Natural killer cell (primary cell): Measurements from ENCODE around the gene LDB2. TPM values are rescaled to one million over a fixed set of nuclear protein-coding genes. Genes with fewer than 3 reads are reported as not detected.

ENCODE experiments used
- ATAC-seq, 3 donors: fragments of 150-1000 bp in 2 of 3; fragments of 200-7000 bp in 1 of 3; cut with Tn5 transposase; 1 replicate in 1 of 3; 2 replicates in 2 of 3; pipeline ENCODE4 v1.10.0; 2021; ENCODE audit warnings: mild to moderate bottlenecking in 2 of 3, moderate library complexity in 2 of 3
- DNase-seq, 2 donors: peaks; one replicate each; pipeline versions ENCODE4 v3.0.0 to v3.0.0-alpha.2; 2013 to 2021; ENCODE audit warnings: mixed read lengths in 1 of 2
- H3K27ac ChIP-seq: one replicate; pipeline ENCODE4 v1.5.1; 2013; ENCODE audit warnings: mild to moderate bottlenecking, low read length
- H3K27me3 ChIP-seq: one replicate; pipeline ENCODE4 v1.6.1; 2013; ENCODE audit warnings: low read length; ENCODE audit not compliant: control insufficient read depth, insufficient read depth
- H3K36me3 ChIP-seq: one replicate; pipeline ENCODE4 v1.6.1; 2013; ENCODE audit warnings: low read length; ENCODE audit not compliant: control insufficient read depth, insufficient read depth
- H3K4me1 ChIP-seq: one replicate; pipeline ENCODE4 v1.6.1; 2013; ENCODE audit warnings: low read length; ENCODE audit not compliant: control insufficient read depth, insufficient read depth
- H3K4me3 ChIP-seq: one replicate; pipeline ENCODE4 v1.5.1; 2013; ENCODE audit warnings: low read length
- H3K9me3 ChIP-seq: one replicate; pipeline ENCODE4 v1.6.1; 2013; ENCODE audit warnings: low read length; ENCODE audit not compliant: control insufficient read depth, insufficient read depth
- H3K27ac Mint-ChIP-seq, 2 donors: one replicate each; pipeline ENCODE4 v1.8.0; 2022; ENCODE audit warnings: mild to moderate bottlenecking in 2 of 2, mixed read lengths in 2 of 2, moderate library complexity in 1 of 2
- H3K27me3 Mint-ChIP-seq, 2 donors: one replicate each; pipeline ENCODE4 v1.8.0; 2022; ENCODE audit warnings: low read depth in 2 of 2, mixed read lengths in 2 of 2
- H3K36me3 Mint-ChIP-seq: one replicate; pipeline ENCODE4 v1.8.0; 2022; ENCODE audit warnings: mixed read lengths
- H3K4me1 Mint-ChIP-seq, 2 donors: one replicate each; pipeline ENCODE4 v1.8.0; 2022; ENCODE audit warnings: mixed read lengths in 2 of 2
- H3K4me3 Mint-ChIP-seq: one replicate; pipeline ENCODE4 v1.8.0; 2022; ENCODE audit warnings: mild to moderate bottlenecking, moderate library complexity, mixed read lengths
- H3K9me3 Mint-ChIP-seq, 2 donors: one replicate each; pipeline ENCODE4 v1.8.0; 2022; ENCODE audit warnings: mixed read lengths in 2 of 2
- WGBS: methylation state at CpG from one replicate; pipeline ENCODE4 v1.1.7; 2013; ENCODE audit warnings: missing lambda C conversion rate; ENCODE audit not compliant: insufficient coverage; 5-methylcytosine and 5-hydroxymethylcytosine counted together
- intact Hi-C: fragments of 100-400 bp; cut with micrococcal nuclease; formaldehyde crosslinking; loops from one replicate; pipeline ENCODE4 v1.14.2; 2022
- total RNA-seq, 4 donors: library from RNA; stranded (reverse); fragments of 120-200 nt in 1 of 4; gene quantifications; one replicate each; pipeline versions ENCODE4 v1.2.3 to v1.2.4, GENCODE V29; 2013 to 2022
- TF ChIP-seq, protein P1 (sequence below): fragments of 200-600 bp; IDR thresholded peaks from one replicate; pipeline ENCODE4 v1.8.0; 2022; ENCODE audit warnings: antibody characterized with exemption

Gene LDB2
- total RNA-seq, 3 donors from 2014 or later (not counting 1 experiment from before 2014, with no cell fraction given): 8.2 to 14.2 (median 13.6) TPM

- WGBS: 94% methylated on average over 1 of the region's 1 CpG
- DNase-seq (no peak), ATAC-seq (no peak)
- H3K4me1 Mint-ChIP-seq: no peaks in the 10 kb centered on the region
- no peak overlapping the region for H3K4me3 Mint-ChIP-seq
- H3K27ac ChIP-seq: no peak overlapping the region
- no peaks in the 10 kb centered on the region for H3K4me1 ChIP-seq
- H3K36me3 Mint-ChIP-seq: no peaks in the 10 kb centered on the region
- no peaks in the 10 kb centered on the region for H3K9me3 ChIP-seq
- H3K27ac Mint-ChIP-seq: no peak overlapping the region
- H3K27me3 Mint-ChIP-seq: no peaks in the 10 kb centered on the region
- H3K4me3 ChIP-seq: no peak overlapping the region
- intact Hi-C loops: no loop called here
- no peaks in the 10 kb centered on the region for H3K36me3 ChIP-seq
- no peaks in the 10 kb centered on the region for H3K27me3 ChIP-seq
- no peaks in the 10 kb centered on the region for H3K9me3 Mint-ChIP-seq
- TF ChIP-seq, protein P1, sequence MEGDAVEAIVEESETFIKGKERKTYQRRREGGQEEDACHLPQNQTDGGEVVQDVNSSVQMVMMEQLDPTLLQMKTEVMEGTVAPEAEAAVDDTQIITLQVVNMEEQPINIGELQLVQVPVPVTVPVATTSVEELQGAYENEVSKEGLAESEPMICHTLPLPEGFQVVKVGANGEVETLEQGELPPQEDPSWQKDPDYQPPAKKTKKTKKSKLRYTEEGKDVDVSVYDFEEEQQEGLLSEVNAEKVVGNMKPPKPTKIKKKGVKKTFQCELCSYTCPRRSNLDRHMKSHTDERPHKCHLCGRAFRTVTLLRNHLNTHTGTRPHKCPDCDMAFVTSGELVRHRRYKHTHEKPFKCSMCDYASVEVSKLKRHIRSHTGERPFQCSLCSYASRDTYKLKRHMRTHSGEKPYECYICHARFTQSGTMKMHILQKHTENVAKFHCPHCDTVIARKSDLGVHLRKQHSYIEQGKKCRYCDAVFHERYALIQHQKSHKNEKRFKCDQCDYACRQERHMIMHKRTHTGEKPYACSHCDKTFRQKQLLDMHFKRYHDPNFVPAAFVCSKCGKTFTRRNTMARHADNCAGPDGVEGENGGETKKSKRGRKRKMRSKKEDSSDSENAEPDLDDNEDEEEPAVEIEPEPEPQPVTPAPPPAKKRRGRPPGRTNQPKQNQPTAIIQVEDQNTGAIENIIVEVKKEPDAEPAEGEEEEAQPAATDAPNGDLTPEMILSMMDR: no peak
Observed at GRCh38 chr4:16466581-16466980, 431.9 kb downstream of the LDB2 start.

GRCh38 chr4:16464651-16465050, 433.8 kb downstream of the LDB2 start:
- H3K27ac ChIP-seq: no peak overlapping the region
- 92% methylated on average over 2 of the region's 2 CpGs for WGBS

DNA sequence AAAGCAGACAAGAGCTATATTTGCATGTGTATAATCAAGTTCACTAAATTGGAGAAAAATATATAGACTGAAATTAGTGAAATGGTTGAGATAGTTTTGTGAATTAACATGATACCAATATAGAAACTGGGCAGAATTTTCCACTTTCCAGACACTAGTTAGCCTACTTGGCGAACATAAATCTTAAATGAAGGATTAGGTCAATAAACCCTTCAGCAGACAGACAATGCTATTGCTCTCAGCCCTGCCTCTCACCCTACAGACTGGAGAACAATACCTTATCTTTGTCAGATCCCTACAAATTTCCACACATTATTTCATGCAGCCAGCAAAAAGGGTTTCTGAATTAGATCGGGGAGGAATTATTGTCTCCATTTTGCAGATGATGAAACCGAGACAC, 435.8 kb downstream of the LDB2 start:
- Mint-ChIP-seq H3K27ac (no peak overlapping the region), H3K36me3 (no peaks in the 10 kb centered on the region), H3K27me3 (peaks cover 7 to 8% of the 10 kb centered on the region in 2 donors), H3K4me3 (no peak overlapping the region), H3K9me3 (no peaks in the 10 kb centered on the region), H3K4me1 (no peaks in the 10 kb centered on the region)
- Histone ChIP-seq H3K4me3 (no peak overlapping the region), H3K4me1 (no peaks in the 10 kb centered on the region), H3K27me3 (no peaks in the 10 kb centered on the region), H3K9me3 (no peaks in the 10 kb centered on the region), H3K27ac (no peak overlapping the region), H3K36me3 (no peaks in the 10 kb centered on the region)
- no peak for DNase-seq
- 82% methylated on average over 3 of the region's 3 CpGs for WGBS
- intact Hi-C loops: no loop called here
- TF ChIP-seq, protein P1: no peak
- ATAC-seq: no peak

More at GRCh38 chr4:16464651-16465050, 433.8 kb downstream of the LDB2 start:
- ATAC-seq (no peak), DNase-seq (no peak)
- H3K9me3 Mint-ChIP-seq: no peaks in the 10 kb centered on the region
- no peak overlapping the region for H3K27ac Mint-ChIP-seq
- no peaks in the 10 kb centered on the region for H3K4me1 ChIP-seq
- H3K36me3 ChIP-seq: no peaks in the 10 kb centered on the region
- H3K9me3 ChIP-seq: no peaks in the 10 kb centered on the region
- no peaks in the 10 kb centered on the region for H3K36me3 Mint-ChIP-seq
- H3K4me1 Mint-ChIP-seq: no peaks in the 10 kb centered on the region
- no peak overlapping the region for H3K4me3 Mint-ChIP-seq
- TF ChIP-seq, protein P1: no peak
- H3K27me3 ChIP-seq: no peaks in the 10 kb centered on the region
- H3K4me3 ChIP-seq: no peak overlapping the region
- H3K27me3 Mint-ChIP-seq: peaks cover 0 to 3% of the 10 kb centered on the region in 2 donors
- intact Hi-C loops: no loop called here

DNA sequence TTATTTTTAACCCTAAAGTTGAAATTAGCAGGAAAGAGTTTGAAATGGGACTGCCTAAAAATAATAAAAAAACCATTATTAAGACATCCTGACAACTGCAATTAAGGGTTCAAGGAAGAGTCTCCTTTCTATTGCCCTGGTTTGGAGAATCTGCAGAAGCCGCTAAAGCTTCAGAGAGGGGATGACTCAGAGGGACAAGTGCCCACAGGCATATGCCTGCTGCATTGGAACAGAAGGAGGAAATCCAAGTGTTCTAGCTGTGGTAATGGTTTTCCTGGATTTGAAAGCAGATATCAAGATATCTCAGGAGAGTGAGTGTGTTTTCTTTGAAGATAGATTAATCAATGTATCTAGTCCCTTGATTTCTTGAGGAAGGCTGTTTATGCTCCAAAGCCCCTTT, 437.1 kb downstream of the LDB2 start:
- H3K36me3 Mint-ChIP-seq: no peaks in the 10 kb centered on the region
- no peak for DNase-seq

More for the DNA sequence above, 437.1 kb downstream of the LDB2 start:
- Mint-ChIP-seq H3K4me1 (no peaks in the 10 kb centered on the region), H3K9me3 (no peaks in the 10 kb centered on the region), H3K4me3 (no peak overlapping the region), H3K27ac (no peak overlapping the region), H3K27me3 (peaks cover 7 to 8% of the 10 kb centered on the region in 2 donors)
- TF ChIP-seq, protein P1: no peak
- H3K36me3 ChIP-seq: no peaks in the 10 kb centered on the region
- H3K27ac ChIP-seq: no peak overlapping the region
- no peaks in the 10 kb centered on the region for H3K9me3 ChIP-seq
- 67% methylated on average over 1 of the region's 1 CpG for WGBS
- ATAC-seq: no peak
- intact Hi-C loops: no loop called here
- no peaks in the 10 kb centered on the region for H3K27me3 ChIP-seq
- no peaks in the 10 kb centered on the region for H3K4me1 ChIP-seq
- H3K4me3 ChIP-seq: no peak overlapping the region
